Activated naive CD4-positive, alpha-beta T cell treated with anti-CD3 and anti-CD28 coated beads, Interleukin-2, amount 50 U/mL, for 72 hours (primary cell): ENCODE measurements around the gene KANSL1. TPM values are rescaled to one million over a fixed set of nuclear protein-coding genes. Genes with fewer than 3 reads are reported as not detected.

Experiments used
- ATAC-seq, 2 donors: fragments of 150-1000 bp; cut with Tn5 transposase; 2 replicates each; pipeline ENCODE4 v1.10.0; 2021; ENCODE audit warnings: mild to moderate bottlenecking in 2 of 2, moderate library complexity in 2 of 2
- DNase-seq, 2 donors: peaks; one replicate each; pipeline ENCODE4 v3.0.0; 2021 to 2022; ENCODE audit warnings: low spot score in 2 of 2
- H3K27ac Mint-ChIP-seq, 2 donors: one replicate each; pipeline ENCODE4 v1.8.0; 2022; ENCODE audit warnings: mild to moderate bottlenecking in 2 of 2, mixed read lengths in 2 of 2
- H3K36me3 Mint-ChIP-seq, 2 donors: one replicate each; pipeline ENCODE4 v1.8.0; 2022; ENCODE audit warnings: mixed read lengths in 2 of 2
- H3K9me3 Mint-ChIP-seq, 2 donors: one replicate each; pipeline ENCODE4 v1.8.0; 2022; ENCODE audit warnings: mixed read lengths in 2 of 2
- total RNA-seq, 2 donors: library from RNA; stranded (reverse); gene quantifications; one replicate each; pipeline ENCODE4 v1.2.3, GENCODE V29; 2022

KANSL1 gene
- total RNA-seq, 2 donors from 2014 or later: 74.7 to 87.3 TPM

DNA sequence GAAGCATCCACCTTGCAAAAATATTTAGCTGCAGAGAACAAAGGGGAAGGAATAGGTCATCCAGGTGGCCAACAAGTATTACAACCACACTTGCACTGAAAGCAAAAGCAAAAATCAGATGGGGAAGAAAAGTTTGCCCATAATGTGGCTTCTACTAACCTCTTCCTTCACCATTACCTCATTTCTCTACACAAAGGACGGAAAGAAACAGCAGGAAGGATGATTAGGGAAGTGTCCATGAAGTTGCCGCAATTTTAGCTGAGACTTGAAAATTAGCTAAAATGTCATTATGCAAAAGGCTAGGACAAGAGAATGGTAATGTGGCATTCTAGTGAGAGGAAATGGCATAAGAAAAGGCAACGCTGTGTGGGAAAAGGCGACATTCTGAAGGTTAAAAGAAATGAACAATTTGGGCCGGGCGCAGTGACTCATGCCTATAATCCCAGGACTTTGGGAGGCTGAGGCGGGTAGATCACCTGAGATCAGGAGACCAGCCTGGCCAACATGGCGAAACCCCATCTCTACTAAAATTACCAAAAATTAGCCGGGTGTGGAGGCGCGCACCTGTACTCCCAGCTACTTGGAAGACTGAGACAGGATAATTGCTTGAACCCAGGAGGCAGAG, 13.7 kb downstream of the KANSL1 start:
- peak overlapping the region in 1 of 2 donors; percentile 83 for H3K27ac Mint-ChIP-seq
- DNase-seq (no peak), ATAC-seq (peak; percentile 46 to 76)
- H3K36me3 Mint-ChIP-seq: no peaks in the 10 kb centered on the region
- no peaks in the 10 kb centered on the region for H3K9me3 Mint-ChIP-seq

DNA sequence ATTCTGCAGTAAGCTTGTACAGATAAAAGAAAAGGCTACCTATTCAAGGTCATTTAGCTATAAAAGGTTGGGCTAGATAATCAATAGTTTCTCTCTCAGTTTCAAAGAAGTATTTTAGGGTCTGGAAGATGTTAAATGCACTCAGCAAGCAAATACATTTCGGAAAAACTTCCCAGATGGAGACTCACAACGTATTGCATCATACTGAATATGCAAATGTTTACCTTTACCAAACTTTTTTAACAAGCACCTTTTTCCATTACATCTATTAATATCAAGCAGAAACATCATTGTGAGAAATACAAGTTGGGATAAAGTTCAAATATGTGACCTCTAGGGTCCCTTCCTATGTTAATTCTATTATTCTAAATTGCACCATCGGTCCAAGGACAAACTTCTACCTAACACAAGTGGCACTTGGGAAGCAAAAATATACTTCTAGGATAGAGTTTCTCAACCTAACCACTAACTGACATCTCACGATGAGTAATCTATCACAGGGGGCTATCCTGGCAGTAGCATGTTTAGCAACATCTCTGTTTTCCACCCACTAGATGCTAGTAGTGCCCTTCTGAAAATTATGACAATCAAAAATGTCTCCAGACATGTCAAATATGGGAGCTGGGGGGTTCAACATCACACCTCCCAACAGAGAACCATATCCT, 14.5 kb downstream of the KANSL1 start:
- Mint-ChIP-seq H3K27ac (peak overlapping the region in 1 of 2 donors; percentile 83), H3K36me3 (no peaks in the 10 kb centered on the region), H3K9me3 (no peaks in the 10 kb centered on the region)
- no peak for DNase-seq
- peak; percentile 73 to 75 for ATAC-seq

DNA sequence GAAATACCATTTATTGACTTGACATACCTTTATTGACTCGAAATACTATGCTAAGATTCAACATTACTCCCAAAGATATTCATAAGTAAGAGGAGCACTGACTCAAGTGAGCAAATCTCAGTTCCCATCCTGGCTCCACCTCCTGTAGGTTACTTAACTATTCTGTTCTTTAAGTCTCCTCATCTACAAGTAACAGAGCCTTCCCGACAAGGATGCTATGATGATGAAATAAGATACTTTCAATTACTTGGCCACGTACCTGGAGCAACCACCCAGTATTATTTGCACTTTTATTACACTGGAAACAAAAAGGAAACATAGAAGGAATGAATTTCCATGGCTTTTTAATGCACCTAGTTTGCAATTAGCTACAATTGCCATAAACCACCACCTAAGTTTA, 16.3 kb downstream of the KANSL1 start:
- H3K9me3 Mint-ChIP-seq: no peaks in the 10 kb centered on the region
- H3K36me3 Mint-ChIP-seq: peaks cover under 1% of the 10 kb centered on the region in 2 donors
- no peak for ATAC-seq
- no peak overlapping the region for H3K27ac Mint-ChIP-seq
- no peak for DNase-seq

DNA sequence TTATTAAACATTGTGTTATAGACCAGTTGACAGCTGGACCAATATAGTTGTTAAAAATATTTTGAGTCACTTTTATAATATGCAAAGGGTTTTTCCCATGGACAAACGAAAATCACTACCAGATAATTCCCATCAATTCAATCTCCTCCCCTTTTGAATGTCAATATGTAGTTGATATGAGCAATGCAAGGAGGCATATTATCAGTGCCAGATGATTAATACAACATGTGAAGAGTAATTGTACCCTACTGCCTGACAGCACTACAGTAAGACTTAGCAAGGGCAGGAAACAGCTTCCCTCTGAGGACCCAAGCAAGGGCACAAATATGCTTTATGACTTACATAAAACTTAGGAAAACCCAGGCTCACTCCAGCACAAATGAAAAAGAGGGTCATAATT, 17.3 kb downstream of the KANSL1 start:
- Mint-ChIP-seq H3K27ac (no peak overlapping the region), H3K9me3 (no peaks in the 10 kb centered on the region), H3K36me3 (peaks cover 11 to 12% of the 10 kb centered on the region in 2 donors)
- DNase-seq: no peak
- ATAC-seq: no peak

DNA sequence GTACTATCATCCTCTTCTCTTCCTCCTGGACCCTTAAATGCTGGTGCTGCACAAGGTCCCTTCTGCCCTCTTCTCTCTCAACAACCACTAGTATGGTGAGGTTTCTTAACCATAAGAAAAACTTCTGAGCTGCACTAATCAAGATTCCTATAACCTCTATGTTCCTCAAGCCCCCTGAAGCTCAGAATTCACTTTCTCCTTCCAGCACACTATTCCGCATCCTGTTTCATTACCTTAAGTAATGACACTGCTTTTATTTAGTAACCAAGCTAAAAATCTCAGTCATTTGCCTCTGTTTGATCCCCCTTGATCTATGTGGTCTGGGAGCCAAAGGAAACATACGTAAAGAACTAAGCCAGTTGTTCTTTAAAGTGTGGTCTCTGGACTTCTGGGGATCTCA, 20.1 kb downstream of the KANSL1 start:
- H3K9me3 Mint-ChIP-seq: no peaks in the 10 kb centered on the region

DNA sequence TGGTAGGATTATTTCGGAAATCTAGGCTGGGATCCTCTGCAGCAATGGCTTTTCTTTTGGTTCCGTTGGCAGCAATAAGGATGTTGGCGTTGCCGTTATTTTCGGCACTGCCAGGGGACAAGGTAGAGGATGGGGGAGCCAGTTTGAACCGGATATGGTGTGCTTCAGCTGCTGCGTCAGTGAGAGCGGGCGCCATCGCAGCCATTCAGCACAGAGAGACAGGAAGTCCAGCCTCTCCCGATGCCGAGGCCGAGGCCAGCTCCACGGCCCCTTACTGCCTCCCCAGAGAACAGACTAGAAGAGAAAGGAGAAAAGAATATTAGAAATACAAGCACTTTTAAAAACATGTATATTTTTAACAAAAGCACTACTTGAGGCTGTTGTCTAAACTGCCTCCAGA, 21.3 kb downstream of the KANSL1 start:
- Mint-ChIP-seq H3K36me3 (peaks cover 14 to 18% of the 10 kb centered on the region in 2 donors), H3K27ac (no peak overlapping the region), H3K9me3 (no peaks in the 10 kb centered on the region)
- DNase-seq: no peak
- peak in 1 of 2 donors; percentile 26 for ATAC-seq

More for the DNA sequence above, 20.1 kb downstream of the KANSL1 start:
- DNase-seq: no peak
- Mint-ChIP-seq H3K27ac (peak overlapping the region in 1 of 2 donors; percentile 53), H3K36me3 (peaks cover 14 to 18% of the 10 kb centered on the region in 2 donors)
- ATAC-seq: no peak

DNA sequence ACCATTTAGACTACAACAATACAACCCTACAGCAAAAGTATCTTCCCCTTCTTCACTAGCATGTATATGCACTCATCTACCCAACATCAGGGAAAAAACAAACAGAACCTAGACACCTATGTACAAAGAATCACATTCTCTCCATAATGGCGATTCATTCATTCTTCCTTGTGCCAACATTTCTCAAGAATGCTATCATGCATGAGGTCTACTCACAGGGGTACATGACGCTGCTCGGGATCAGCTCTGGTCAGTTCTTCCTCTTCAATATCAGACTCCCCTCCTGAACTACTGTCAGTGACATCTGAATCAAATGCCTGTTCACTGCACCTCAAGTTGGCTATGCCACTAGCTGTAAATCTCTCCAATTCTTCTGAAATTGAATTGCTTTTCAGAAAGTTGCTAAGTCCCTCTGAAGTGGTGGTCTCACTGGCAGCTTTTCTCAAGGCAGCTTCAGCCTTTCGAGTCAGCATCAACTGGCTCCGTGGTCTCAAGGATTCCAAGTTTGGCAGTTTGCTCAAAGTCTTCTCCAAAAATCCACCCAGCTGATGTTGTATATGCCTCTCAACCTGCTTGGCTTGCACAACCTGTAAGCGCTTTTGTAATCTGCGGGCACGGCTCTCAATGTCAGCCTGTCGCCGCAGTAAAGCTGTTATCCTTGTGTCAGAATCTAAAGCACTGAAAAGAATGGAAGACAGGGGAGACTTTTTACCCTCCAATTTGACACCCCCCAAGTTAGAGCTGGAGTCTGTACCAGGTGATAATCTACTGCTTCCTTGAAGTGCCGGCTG, 22.4 kb downstream of the KANSL1 start:
- ATAC-seq (no peak), DNase-seq (no peak)
- no peak overlapping the region for H3K27ac Mint-ChIP-seq
- H3K36me3 Mint-ChIP-seq: peaks cover 14 to 18% of the 10 kb centered on the region in 2 donors
- no peaks in the 10 kb centered on the region for H3K9me3 Mint-ChIP-seq

DNA sequence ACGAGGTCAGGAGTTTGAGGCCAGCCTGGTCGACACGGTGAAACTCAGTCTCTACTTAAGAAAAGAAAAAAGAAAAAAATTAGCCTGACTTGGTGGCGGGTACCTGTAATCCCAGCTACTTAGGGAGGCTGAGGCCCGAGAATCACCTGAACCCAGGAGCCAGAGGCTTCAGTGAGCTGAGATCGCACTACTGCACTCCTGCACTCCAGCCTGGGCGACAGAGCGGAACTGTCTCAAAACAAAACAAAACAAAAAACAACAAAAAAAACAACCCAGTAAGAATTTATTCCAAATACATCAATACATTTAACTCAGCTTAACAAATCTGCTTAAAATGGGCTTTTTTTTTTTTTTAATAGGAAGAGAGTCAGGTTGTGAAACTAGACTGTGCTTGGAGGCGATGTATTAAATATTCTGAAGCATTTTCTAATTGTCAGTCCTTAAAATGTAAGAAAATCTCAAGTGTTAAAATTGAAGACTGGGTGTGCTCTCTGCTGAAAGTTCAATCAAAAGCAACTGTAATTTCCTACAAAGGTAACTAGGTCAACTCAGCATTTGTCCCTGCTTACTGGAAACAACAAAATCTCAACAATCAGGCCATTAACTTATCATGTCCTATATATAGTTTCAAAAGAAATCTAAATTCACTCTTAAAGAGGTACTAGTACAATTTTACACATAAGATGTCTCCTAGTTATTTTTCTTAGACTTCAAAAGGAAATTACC, 23.2 kb downstream of the KANSL1 start:
- DNase-seq (no peak), ATAC-seq (no peak)
- Mint-ChIP-seq H3K9me3 (no peaks in the 10 kb centered on the region), H3K27ac (no peak overlapping the region), H3K36me3 (peaks cover 14 to 18% of the 10 kb centered on the region in 2 donors)

DNA sequence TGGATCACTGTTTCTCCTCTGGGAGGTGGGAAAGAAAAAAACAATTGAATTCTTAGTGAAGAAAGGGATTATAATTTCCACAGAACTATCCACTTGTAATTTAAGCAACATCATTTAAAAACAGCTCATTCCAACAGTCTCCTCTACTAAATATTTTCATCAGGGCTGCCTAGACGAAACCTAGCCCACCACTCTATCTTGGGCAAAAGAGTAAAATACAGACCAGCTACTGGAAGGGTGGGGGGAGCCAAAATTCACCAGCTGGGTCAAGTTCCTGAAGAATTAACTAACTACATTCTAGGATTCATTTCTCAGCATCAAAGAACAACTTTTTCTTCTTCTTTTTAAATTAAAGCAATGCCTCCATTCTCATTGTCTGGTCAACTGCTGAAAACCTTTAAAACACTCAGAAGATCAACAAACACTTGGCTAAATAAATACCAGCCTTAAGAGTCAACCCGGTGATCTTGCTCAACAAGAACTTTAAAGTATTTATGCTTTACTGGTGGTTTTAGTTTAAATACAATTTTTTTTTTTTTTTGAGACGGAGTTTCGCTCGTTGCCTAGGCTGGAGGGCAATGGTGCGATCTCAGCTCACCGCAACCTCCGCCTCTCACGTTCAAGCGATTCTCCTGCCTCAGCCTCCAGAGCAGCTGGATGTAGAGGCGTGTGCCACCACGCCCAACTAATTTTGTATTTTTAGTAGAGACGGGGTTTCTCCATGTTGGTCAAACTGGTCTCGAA, 25.2 kb downstream of the KANSL1 start:
- H3K9me3 Mint-ChIP-seq: no peaks in the 10 kb centered on the region
- no peak for ATAC-seq
- H3K27ac Mint-ChIP-seq: peak overlapping the region in 1 of 2 donors; percentile 44
- DNase-seq: no peak
- peaks cover 14 to 18% of the 10 kb centered on the region in 2 donors for H3K36me3 Mint-ChIP-seq

DNA sequence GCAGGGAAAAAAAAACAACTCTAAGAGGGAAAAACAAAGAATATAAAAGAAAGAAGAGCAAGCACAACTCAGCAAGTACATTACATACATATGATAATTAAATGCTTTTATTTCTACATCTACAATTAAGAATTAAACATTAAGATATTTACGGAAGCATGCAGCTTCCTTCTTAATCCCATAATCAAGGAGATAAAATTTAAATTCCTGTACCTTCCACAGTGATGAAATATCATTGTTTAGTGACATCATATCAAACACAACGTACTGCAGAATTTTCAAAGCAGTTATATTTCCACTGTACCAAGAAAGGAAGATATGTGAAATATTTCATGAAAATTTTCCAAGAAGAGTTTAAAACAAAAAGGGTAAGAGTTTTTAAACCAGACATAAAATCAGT, 26.0 kb downstream of the KANSL1 start:
- Mint-ChIP-seq H3K36me3 (peaks cover 18 to 19% of the 10 kb centered on the region in 2 donors), H3K27ac (no peak overlapping the region), H3K9me3 (no peaks in the 10 kb centered on the region)
- DNase-seq (no peak), ATAC-seq (no peak)

DNA sequence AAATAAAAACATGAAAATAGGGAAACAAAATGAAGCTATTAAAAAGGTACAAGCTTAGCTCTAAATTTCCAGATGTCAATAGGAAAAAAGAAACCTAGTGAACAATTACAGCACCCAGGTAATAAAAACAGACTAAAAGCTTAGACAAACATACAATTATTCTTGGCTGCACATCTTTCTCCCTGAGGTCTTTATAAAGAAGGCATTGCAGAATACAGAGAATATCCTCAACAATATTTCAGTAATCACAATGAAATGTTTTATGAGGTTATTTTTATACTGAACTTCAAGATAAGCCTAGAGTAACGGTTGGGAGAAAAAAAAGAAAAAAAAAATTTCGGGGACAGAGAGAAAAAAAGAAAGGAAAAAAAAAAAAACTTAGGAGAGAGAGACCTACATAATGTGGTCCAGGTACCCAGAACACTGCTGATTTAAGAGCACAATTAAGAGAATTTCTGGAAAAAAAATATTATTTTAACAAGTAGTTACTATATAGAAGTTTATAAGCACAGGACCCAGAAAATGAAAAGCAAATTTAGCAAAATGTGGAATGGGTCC, 26.5 kb downstream of the KANSL1 start:
- Mint-ChIP-seq H3K9me3 (no peaks in the 10 kb centered on the region), H3K27ac (peak overlapping the region in 1 of 2 donors; percentile 89), H3K36me3 (peaks cover 16 to 17% of the 10 kb centered on the region in 2 donors)
- ATAC-seq (no peak), DNase-seq (no peak)

DNA sequence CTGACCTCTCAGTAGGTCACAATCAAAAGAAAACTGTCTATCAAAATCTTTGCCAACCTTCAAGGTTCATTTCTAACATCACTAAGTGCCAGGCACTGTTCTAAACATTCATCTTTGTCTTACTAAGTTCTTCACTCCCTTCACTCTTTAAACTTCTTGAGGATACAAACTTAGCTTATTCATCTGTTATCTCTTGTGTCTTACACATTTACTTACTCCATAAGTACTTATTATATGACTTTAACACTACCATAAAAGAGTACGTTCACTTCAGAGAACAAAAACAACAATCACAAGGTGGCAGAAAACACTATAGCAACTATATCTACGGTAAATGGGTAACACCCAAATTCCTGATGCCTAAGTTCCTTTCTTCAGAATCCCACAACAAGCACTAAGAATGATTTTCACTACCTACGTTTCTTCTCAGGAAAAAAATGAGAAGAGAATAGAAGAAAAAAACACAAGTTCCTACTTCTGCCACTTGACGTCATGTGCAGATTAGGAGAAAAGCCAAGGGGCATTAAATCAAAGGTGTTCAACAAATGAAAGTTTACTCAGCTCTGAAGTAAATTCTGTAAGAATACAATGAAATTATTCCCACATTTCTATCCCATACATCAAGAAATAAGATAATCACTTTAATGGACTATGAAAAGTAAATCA, 29.2 kb downstream of the KANSL1 start:
- peak overlapping the region in 1 of 2 donors; percentile 31 for H3K27ac Mint-ChIP-seq
- DNase-seq: no peak
- H3K9me3 Mint-ChIP-seq: no peaks in the 10 kb centered on the region
- ATAC-seq: peak; percentile 45 to 49
- peaks cover 0 to 6% of the 10 kb centered on the region in 2 donors for H3K36me3 Mint-ChIP-seq

DNA sequence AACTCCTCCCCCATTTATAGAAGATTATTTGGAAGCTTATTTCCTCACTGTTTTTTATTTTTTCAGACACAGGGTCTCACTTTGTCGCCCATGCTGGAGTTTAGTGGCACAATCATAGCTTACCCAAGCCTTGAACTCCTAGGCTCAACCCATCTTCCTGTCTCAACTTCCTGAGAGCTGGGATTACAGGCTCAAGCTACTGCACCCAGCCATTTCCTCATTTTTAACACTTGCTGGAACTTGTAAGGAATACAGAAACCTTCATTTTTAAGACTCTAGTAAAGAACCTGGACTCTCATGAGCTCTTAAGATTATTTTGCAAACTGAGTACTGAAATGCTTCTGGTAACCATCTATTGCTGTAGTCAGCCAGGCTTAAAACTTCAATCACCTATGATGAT, 29.9 kb downstream of the KANSL1 start:
- Mint-ChIP-seq H3K27ac (peak overlapping the region in 1 of 2 donors; percentile 31), H3K9me3 (no peaks in the 10 kb centered on the region), H3K36me3 (peaks cover 0 to 6% of the 10 kb centered on the region in 2 donors)
- ATAC-seq (no peak), DNase-seq (no peak)

DNA sequence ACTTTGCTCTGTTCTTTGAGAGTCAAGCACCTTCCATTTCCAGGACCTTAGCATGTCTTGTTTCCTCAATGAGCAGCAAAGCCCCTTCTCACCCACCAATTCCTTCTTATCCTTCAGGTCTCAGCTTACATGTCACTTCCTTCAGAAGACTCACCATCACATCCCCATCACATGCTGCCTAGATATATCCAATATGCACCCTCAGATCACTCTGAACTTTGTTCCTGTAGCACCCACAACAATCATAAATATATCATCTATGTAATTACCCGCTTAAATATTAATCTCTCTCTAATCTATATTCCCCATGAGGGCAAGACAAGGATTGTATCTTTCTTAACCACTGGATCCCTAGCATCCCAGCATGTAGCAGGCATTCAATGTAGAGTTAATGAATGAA, 30.4 kb downstream of the KANSL1 start:
- Mint-ChIP-seq H3K36me3 (peaks cover 0 to 6% of the 10 kb centered on the region in 2 donors), H3K27ac (no peak overlapping the region), H3K9me3 (no peaks in the 10 kb centered on the region)
- no peak for DNase-seq
- no peak for ATAC-seq

DNA sequence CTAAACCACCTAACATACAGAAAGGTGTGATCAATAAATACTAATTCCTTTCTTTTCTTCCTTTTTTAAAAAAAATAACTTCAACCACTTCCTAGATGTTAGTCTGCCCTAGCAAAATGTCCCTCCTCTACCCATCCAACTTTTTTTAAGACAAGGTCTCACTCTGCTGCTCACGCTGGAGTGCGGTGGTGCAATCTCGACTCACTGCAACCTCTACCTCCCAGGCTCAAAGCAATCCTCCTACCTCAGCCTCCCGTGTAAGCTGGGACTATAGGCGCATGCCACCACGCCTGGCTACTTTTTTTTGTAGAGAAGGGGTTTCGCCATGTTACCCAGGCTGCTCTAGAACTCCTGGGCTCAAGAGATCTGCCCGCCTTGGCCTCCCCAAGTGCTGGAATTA, 33.1 kb downstream of the KANSL1 start:
- ATAC-seq (no peak), DNase-seq (no peak)
- peaks cover 0 to 6% of the 10 kb centered on the region in 2 donors for H3K36me3 Mint-ChIP-seq
- H3K9me3 Mint-ChIP-seq: no peaks in the 10 kb centered on the region
- no peak overlapping the region for H3K27ac Mint-ChIP-seq
